ENCODE measurements around the gene SMTN. TPM values are rescaled to one million over a fixed set of nuclear protein-coding genes. Genes with fewer than 3 reads are reported as not detected.

Gene SMTN
- total and polyA plus RNA-seq, 9 of the 15 experiments (the other 6 are each of a cell fraction or from before 2014, with no cell fraction given) = 2.5 to 41.1 (median 16.1) TPM

DNA sequence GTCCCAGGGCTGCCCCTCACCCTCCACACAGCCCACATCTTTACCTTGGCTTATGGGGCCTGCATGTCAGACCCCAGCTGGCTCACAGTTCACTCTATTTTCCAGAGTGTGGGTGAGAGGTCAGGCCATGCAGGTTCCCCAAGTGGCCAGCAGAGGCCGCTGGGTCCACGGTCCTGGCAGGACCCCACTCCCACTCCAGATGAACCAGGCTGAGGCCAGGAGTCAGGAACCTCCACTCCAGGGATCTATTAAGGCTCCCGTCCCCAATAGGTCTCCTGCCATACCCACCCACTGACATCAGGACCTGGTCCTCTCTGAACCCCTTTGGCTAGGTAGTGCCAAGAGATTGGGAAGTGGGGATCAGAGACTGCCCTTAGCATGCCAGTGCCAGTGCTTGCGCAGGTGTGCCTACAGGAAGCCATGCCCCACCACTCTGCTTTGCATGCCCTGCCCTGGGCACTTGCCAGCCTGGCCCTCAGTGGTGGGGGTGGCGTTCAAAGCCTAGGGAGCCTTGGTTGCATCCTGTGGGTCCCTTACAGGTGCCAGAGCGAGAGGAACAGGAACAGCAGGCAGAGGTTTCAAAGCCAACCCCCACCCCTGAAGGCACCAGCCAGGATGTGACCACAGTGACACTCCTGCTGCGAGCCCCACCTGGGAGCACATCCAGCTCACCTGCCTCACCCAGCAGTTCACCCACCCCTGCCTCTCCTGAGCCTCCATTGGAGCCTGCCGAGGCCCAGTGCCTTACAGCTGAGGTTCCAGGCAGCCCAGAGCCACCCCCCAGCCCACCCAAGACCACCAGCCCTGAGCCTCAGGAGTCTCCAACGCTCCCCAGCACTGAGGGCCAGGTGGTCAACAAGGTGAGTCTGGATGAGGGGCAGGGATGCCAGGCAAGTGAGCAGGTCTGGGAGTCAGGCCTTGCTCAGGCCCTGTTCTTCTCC lies 8.3 kb downstream of the SMTN start (continued):
- TF ChIP-seq ETS2 (tag; IDR thresholded peaks at IDR 0.05; ENCODE audit: borderline replicate concordance, poor library complexity, severe bottlenecking) (no peak), FOXJ2 (tag; IDR thresholded peaks at IDR 0.05) (no peak), RB1 (IDR thresholded peaks at IDR 0.05; ENCODE audit: low read depth) (peak; percentile 14; the same call in 1 of the 2 replicates), NR2C1 (IDR thresholded peaks at IDR 0.05) (0 out of 2 replicates have a peak, but pooled peaks have one; percentile 18), NR2C1 (tag; IDR thresholded peaks at IDR 0.05) (peak; percentile 37; the same call in 1 of the 2 replicates), NCOR1 (IDR thresholded peaks at IDR 0.05) (no peak), SMC3 (conservative IDR thresholded peaks at IDR 0.05; ENCODE audit: insufficient read depth, low read depth, low read length) (peak; percentile 80), RAD21 (CRISPR knock-in tag; conservative IDR thresholded peaks at IDR 0.05 in 1 of 2, IDR thresholded peaks at IDR 0.05 in 1 of 2) (peak; percentile 72 to 83), KAT8 (IDR thresholded peaks at IDR 0.05; ENCODE audit: low read depth) (no peak), ETV5 (CRISPR knock-in tag; IDR thresholded peaks at IDR 0.05; ENCODE audit: low read depth) (no peak), CHD4 (IDR thresholded peaks at IDR 0.05; ENCODE audit: insufficient read depth, insufficient replicate concordance, low read depth, low read length, poor library complexity, severe bottlenecking) (no peak), RUNX1 (IDR thresholded peaks at IDR 0.05; ENCODE audit: low read depth) (no peak), TFAP4 (CRISPR knock-in tag; IDR thresholded peaks at IDR 0.05; ENCODE audit: borderline replicate concordance) (peak; percentile 39; the same call in 1 of the 2 replicates), MIER1 (IDR thresholded peaks at IDR 0.05; ENCODE audit: low read depth) (no peak), DNMT1 (IDR thresholded peaks at IDR 0.05) (no peak), NR2C2 (CRISPR knock-in tag; IDR thresholded peaks at IDR 0.05) (no peak), NR2C2 (tag; IDR thresholded peaks at IDR 0.05) (peak; percentile 75), GTF3C2 (IDR thresholded peaks at IDR 0.05; ENCODE audit: borderline replicate concordance, extremely low read depth, insufficient read length) (no peak), TAL1 (IDR thresholded peaks at IDR 0.05) (no peak), STAG1 (CRISPR knock-in tag; IDR thresholded peaks at IDR 0.05; ENCODE audit: borderline replicate concordance) (peak; percentile 79; the same call in 1 of the 2 replicates), ZNF174 (CRISPR knock-in tag; IDR thresholded peaks at IDR 0.05) (no peak), KLF13 (tag; IDR thresholded peaks at IDR 0.05; ENCODE audit: borderline replicate concordance, low read depth) (no peak)
- TF ChIP-seq, protein P1, sequence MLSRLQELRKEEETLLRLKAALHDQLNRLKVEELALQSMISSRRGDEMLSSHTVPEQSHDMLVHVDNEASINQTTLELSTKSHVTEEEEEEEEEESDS (CRISPR knock-in tag; IDR thresholded peaks at IDR 0.05) = no peak

All from K562 (cell line).